OCI-LY7 (cell line): ENCODE data around the gene TLDC2.

Source experiments
- EZH2phosphoT487 ChIP-seq: fragments of 200-600 bp; sonication (generic); IDR thresholded peaks from 2 replicates; pipeline ENCODE4 v1.6.1; 2018; ENCODE audit warnings: low read depth, borderline replicate concordance, mild to moderate bottlenecking, mixed run types, antibody characterized with exemption, low read length, moderate library complexity, mixed read lengths
- TF ChIP-seq, protein P1 (sequence below): fragments of 200-600 bp; sonication (generic); conservative IDR thresholded peaks from 2 replicates; pipeline ENCODE4 v1.5.1; 2014; ENCODE audit warnings: mild to moderate bottlenecking, antibody characterized with exemption, low read length, moderate library complexity, mixed read lengths

DNA sequence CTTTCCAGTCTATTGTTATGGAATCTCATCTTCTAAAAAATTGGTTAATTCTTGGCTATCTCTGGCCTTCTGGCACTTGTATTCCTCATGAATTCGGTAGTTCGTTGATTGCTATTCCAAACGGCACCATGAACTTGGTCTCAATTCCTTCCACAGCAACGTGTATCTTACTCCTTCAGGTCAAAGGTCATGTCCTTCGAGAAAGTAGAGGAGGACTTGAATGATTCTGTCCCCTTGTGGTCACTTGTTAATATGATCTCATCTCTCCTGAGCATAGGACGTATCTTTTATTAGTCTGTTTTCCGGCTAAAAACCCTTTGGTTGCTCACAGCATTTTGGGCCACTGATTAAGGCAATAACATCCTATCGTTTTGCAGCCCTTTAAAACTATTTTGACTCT, 9.4 kb downstream of the TLDC2 start:
- TF ChIP-seq, protein P1, sequence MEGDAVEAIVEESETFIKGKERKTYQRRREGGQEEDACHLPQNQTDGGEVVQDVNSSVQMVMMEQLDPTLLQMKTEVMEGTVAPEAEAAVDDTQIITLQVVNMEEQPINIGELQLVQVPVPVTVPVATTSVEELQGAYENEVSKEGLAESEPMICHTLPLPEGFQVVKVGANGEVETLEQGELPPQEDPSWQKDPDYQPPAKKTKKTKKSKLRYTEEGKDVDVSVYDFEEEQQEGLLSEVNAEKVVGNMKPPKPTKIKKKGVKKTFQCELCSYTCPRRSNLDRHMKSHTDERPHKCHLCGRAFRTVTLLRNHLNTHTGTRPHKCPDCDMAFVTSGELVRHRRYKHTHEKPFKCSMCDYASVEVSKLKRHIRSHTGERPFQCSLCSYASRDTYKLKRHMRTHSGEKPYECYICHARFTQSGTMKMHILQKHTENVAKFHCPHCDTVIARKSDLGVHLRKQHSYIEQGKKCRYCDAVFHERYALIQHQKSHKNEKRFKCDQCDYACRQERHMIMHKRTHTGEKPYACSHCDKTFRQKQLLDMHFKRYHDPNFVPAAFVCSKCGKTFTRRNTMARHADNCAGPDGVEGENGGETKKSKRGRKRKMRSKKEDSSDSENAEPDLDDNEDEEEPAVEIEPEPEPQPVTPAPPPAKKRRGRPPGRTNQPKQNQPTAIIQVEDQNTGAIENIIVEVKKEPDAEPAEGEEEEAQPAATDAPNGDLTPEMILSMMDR, result 0 out of 2 replicates have a peak, but pooled peaks have one; percentile 15
- no peak for TF ChIP-seq EZH2phosphoT487
